A673 (cell line): ENCODE results near the gene CATSPERD. TPM values are rescaled to one million over a fixed set of nuclear protein-coding genes. Genes with fewer than 3 reads are reported as not detected.

Experiments
- BruUV-seq: library from RNA; stranded (reverse); fragments of 400-500 nt; replicated peaks from 2 replicates; lab custom pipeline; 2021; lab: Mats Ljungman, UMichigan
- CTCF ChIA-PET: fragments of 300-600 bp; sonication (Branson Sonifier 250); formaldehyde crosslinking; loops from one replicate; lab custom pipeline; 2022; ENCODE audit warnings: antibody characterized with exemption; lab: Charles Lee
- POLR2A ChIA-PET: fragments of 300-600 bp; sonication (Branson Sonifier 250); formaldehyde crosslinking; loops from one replicate; lab custom pipeline; 2022; ENCODE audit warnings: antibody characterized with exemption; ENCODE audit not compliant: low non-redundant PET; lab: Charles Lee
- DNase-seq: peaks from one replicate; pipeline ENCODE4 v3.0.0-alpha.2; 2015; ENCODE audit warnings: low spot score
- H3K27ac ChIP-seq: fragments of 200-600 bp; sonication (generic); 2 replicates; pipeline ENCODE4 v1.5.1; 2016; ENCODE audit warnings: mixed run types, low read depth, mild to moderate bottlenecking, mixed read lengths, antibody characterized with exemption, low read length; ENCODE audit not compliant: poor library complexity, severe bottlenecking
- H3K27me3 ChIP-seq: fragments of 200-600 bp; sonication (generic); replicated peaks from 2 replicates; pipeline ENCODE4 v1.6.1; 2017; ENCODE audit warnings: mixed run types, low read depth, mild to moderate bottlenecking, mixed read lengths, antibody characterized with exemption, low read length; ENCODE audit not compliant: insufficient read depth, poor library complexity
- H3K36me3 ChIP-seq: fragments of 200-600 bp; sonication (generic); 2 replicates; pipeline ENCODE4 v1.6.1; 2016; ENCODE audit warnings: mixed run types, mild to moderate bottlenecking, mixed read lengths, antibody characterized with exemption, low read length; ENCODE audit not compliant: insufficient read depth, poor library complexity, severe bottlenecking
- H3K4me1 ChIP-seq: fragments of 200-600 bp; sonication (generic); 2 replicates; pipeline ENCODE4 v1.6.1; 2017; ENCODE audit warnings: mixed run types, mild to moderate bottlenecking, mixed read lengths, antibody characterized with exemption, low read length; ENCODE audit not compliant: insufficient read depth, poor library complexity, severe bottlenecking
- H3K4me3 ChIP-seq: fragments of 200-600 bp; sonication (generic); 2 replicates; pipeline ENCODE4 v1.5.1; 2016; ENCODE audit warnings: low read depth, mixed run types, mild to moderate bottlenecking, mixed read lengths, low read length; ENCODE audit not compliant: poor library complexity, severe bottlenecking
- H3K9me3 ChIP-seq: fragments of 200-600 bp; sonication (generic); 2 replicates; pipeline ENCODE4 v1.6.1; 2016; ENCODE audit warnings: mixed run types, low read depth, mild to moderate bottlenecking, mixed read lengths, antibody characterized with exemption, low read length; ENCODE audit not compliant: poor library complexity, severe bottlenecking
- EZH2 ChIP-seq: fragments of 200-600 bp; sonication (generic); IDR thresholded peaks from 2 replicates; pipeline ENCODE4 v1.6.1; 2017; ENCODE audit warnings: borderline replicate concordance, low read depth, mild to moderate bottlenecking, mixed read lengths, antibody characterized with exemption, low read length; ENCODE audit not compliant: poor library complexity, severe bottlenecking
- intact Hi-C: fragments of 100-400 bp; cut with micrococcal nuclease; formaldehyde crosslinking; loops from one replicate; pipeline ENCODE4 v1.10.0; 2022; ENCODE audit not compliant: unreplicated experiment
- total RNA-seq: library from RNA; stranded (reverse); gene quantifications from 2 replicates; pipeline ENCODE4 v1.2.3, GENCODE V29; 2021
- TF ChIP-seq, protein P1 (sequence below): fragments of 300-800, 200-600 bp; sonication (generic); conservative IDR thresholded peaks from 2 replicates; pipeline ENCODE4 v1.5.1; 2017; ENCODE audit warnings: low read depth, mild to moderate bottlenecking, antibody characterized with exemption, low read length, moderate library complexity, mixed read lengths

CATSPERD gene
- total RNA-seq, 1 experiment from 2014 or later, result not detected

DNA sequence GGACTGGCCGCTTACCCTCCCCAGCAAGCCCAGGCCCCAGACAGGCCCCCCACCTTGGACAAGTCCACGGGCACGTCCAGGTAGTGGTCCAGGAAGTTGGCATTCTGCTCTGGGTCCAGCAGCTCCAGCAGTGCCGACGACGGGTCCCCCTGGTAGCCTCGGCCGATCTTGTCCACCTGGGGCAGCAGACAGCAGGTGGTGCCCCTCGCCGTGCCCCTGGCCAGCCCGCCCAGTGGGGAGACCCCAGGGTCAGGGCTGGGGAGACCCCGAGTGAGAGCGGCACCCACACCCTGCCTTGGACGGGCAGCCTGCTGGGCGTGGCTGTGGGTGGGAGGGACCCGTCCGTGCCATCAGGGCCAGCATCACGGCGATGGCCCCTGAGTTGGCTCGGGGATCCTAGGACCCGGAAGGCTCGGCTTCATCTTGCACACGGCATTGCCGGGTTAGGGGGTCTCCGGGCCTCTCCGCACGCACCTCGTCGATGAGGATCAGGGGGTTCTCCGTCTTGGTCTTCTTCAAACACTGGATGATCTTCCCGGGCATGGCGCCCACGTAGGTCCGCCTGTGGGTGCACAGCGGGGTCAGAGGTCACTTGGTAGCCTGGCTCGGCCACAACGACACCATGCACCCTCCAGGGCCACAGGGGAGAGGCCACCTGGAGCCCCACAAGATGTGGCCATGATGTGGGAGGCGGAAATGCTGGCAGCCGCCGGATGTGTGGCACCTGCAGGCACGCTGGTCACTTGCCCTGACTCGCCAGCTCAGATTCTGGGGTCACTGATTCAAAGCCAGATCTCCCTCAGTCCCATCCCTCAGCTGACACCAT, 24.0 kb upstream of the CATSPERD start:
- DNase-seq, result no peak
- CTCF ChIA-PET, result no interaction called here
- intact Hi-C loops, result no loop called here

DNA sequence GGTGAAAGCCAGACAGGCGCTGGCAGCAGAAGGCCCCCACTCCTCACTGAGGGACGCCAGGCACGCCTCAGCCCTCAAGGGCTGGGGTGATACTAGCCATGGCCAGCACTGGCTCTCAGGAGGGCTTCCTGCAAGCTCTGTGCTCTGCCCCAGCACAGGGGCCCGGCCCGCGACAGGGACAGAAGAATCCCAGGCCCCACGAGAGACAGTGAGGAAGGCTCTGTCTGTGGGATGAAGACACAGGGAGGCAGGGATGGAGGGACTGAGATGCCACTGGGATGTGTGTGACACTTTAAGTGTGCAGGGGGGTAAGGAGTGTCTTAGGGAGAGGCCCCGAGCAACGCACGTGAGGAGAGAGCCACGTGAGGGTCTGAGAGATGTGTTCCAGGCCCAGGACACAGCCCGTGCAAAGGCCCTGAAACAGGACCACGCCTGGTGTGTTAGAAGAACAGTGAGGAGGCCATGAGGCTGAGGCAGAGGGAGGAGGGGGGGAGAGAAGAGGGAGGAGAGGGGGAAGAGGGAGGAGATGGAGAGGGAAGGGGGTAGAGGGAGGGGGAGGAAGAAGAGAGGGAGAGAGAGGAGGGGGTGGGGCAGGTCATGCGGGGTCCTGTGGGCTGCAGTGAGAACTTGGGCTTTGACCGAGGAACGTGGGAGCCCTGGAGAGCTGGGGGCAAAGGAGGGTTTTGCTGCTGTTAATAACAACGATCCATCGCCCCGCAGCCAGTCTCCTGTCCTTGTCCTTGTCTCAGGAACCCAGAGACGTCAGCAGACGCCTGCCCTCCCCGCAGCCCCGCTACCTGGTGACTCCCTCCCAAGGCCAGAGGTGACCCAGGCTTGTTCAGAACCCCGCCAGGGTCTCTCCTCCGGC, 23.2 kb upstream of the CATSPERD start:
- Histone ChIP-seq H3K27ac (no peak overlapping the region), H3K27me3 (no peaks in the 10 kb centered on the region), H3K36me3 (peaks cover 80% of the 10 kb centered on the region), H3K9me3 (no peaks in the 10 kb centered on the region), H3K4me1 (peaks cover under 1% of the 10 kb centered on the region), H3K4me3 (no peak overlapping the region)
- no peak for DNase-seq
- CTCF ChIA-PET, result no interaction called here
- POLR2A ChIA-PET, result no interaction called here
- TF ChIP-seq EZH2, result no peak
- TF ChIP-seq, protein P1, sequence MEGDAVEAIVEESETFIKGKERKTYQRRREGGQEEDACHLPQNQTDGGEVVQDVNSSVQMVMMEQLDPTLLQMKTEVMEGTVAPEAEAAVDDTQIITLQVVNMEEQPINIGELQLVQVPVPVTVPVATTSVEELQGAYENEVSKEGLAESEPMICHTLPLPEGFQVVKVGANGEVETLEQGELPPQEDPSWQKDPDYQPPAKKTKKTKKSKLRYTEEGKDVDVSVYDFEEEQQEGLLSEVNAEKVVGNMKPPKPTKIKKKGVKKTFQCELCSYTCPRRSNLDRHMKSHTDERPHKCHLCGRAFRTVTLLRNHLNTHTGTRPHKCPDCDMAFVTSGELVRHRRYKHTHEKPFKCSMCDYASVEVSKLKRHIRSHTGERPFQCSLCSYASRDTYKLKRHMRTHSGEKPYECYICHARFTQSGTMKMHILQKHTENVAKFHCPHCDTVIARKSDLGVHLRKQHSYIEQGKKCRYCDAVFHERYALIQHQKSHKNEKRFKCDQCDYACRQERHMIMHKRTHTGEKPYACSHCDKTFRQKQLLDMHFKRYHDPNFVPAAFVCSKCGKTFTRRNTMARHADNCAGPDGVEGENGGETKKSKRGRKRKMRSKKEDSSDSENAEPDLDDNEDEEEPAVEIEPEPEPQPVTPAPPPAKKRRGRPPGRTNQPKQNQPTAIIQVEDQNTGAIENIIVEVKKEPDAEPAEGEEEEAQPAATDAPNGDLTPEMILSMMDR, result no peak
- intact Hi-C loops, result no loop called here
- BruUV-seq, result no TSS peak

More for the DNA sequence above, 24.0 kb upstream of the CATSPERD start:
- Histone ChIP-seq H3K36me3 (peaks cover 89% of the 10 kb centered on the region), H3K9me3 (no peaks in the 10 kb centered on the region), H3K4me1 (peaks cover 8% of the 10 kb centered on the region), H3K27me3 (no peaks in the 10 kb centered on the region), H3K4me3 (no peak overlapping the region), H3K27ac (no peak overlapping the region)
- POLR2A ChIA-PET, result no interaction called here
- no TSS peak for BruUV-seq
- TF ChIP-seq, protein P1, result no peak
- TF ChIP-seq EZH2, result no peak

DNA sequence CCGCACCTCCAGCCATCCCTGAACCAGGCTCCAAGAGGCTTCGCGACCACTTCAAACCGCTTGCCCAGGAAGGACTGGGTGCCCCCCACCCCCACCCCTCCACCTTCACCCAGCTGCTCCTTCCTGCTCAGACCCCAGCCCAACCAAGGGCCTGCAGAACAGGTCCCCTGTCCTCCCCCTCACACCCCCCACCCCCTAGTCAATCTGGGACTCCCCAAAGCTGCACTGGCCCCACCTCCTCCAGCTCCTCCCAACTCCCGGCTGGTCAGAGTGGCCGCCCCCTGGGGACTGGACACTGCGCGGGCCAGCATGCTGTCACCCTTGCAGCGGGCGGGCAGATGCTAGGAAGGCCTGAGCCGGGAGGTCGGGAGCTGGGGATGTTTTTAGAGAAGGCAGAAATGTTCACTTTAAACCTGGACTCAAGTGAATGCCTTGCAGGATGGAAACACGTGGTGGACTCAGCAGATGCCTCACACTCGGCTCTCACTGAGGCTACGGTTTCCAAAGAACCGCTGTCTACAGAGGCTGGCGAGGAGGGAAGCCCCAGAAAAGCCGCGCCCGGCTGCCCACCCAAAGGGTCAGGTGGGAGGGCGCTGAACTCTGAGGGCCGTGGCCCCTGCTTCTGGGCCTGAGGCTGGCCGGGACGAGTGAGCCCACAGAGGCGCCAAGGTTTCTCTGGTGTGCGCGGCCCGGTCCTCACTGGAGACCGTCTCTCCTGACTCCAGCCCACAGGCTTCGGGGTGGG, 22.4 kb upstream of the CATSPERD start:
- H3K36me3 ChIP-seq, result peaks cover 73% of the 10 kb centered on the region
- POLR2A ChIA-PET, result no interaction called here
- intact Hi-C loops, result no loop called here
- no TSS peak for BruUV-seq
- no peak overlapping the region for H3K27ac ChIP-seq
- CTCF ChIA-PET, result no interaction called here
- H3K9me3 ChIP-seq, result no peaks in the 10 kb centered on the region
- H3K4me1 ChIP-seq, result no peaks in the 10 kb centered on the region
- no peak for DNase-seq
- no peaks in the 10 kb centered on the region for H3K27me3 ChIP-seq
- TF ChIP-seq, protein P1, result no peak
- TF ChIP-seq EZH2, result no peak
- no peak overlapping the region for H3K4me3 ChIP-seq
